Endothelial cell of umbilical vein (primary cell): ENCODE measurements around the gene GARIN5B. TPM values are rescaled to one million over a fixed set of nuclear protein-coding genes. Genes with fewer than 3 reads are reported as not detected.

ENCODE experiments used
- BruUV-seq: library from RNA; stranded (reverse); fragments of 400-500 nt; replicated peaks from 2 replicates; lab custom pipeline; 2021; lab: Mats Ljungman, UMichigan
- CTCF ChIA-PET: fragments of 300-600, 350-600 bp; sonication (Branson Sonifier 250); formaldehyde crosslinking; loops from one replicate; lab custom pipeline; 2021; ENCODE audit warnings: antibody characterized with exemption, inconsistent platforms; lab: Charles Lee
- POLR2A ChIA-PET: fragments of 300-600, 350-600 bp; sonication (Branson Sonifier 250); formaldehyde crosslinking; loops from one replicate; lab custom pipeline; 2021; ENCODE audit warnings: antibody characterized with exemption, inconsistent platforms; lab: Charles Lee
- DNase-seq: peaks from one replicate; pipeline ENCODE4 v3.0.0-alpha.2; 2011; ENCODE audit warnings: low read depth, low spot score
- FAIRE-seq: peaks from 2 replicates; lab custom pipeline; 2011; peaks lifted over from hg19 to GRCh38; lab: Jason Lieb, UNC
- H2AFZ ChIP-seq: 2 replicates; pipeline ENCODE4 v1.6.0; 2012; ENCODE audit warnings: low read depth, low read length, control low read depth, inconsistent platforms
- H3K27ac ChIP-seq: 2 replicates; pipeline ENCODE4 v1.5.1; 2011; ENCODE audit warnings: low read depth, mild to moderate bottlenecking, control low read depth, low read length, moderate library complexity; ENCODE audit not compliant: insufficient read depth
- H3K27me3 ChIP-seq, 2 experiments: 2 replicates each; pipeline versions ENCODE4 v1.6.0 to v1.6.1; 2011; ENCODE audit warnings: low read length in 2 of 2, mixed read lengths in 1 of 2; ENCODE audit not compliant: control insufficient read depth in 2 of 2, insufficient read depth in 2 of 2
- H3K36me3 ChIP-seq, 2 experiments: 2 replicates in 1 of 2; 3 replicates in 1 of 2; pipeline ENCODE4 v1.5.1; 2011; ENCODE audit warnings: low read length in 2 of 2, mild to moderate bottlenecking in 1 of 2, moderate library complexity in 1 of 2; ENCODE audit not compliant: control insufficient read depth in 2 of 2, insufficient read depth in 2 of 2; ENCODE audit errors: extremely low read depth in 1 of 2
- H3K4me1 ChIP-seq: 3 replicates; pipeline ENCODE4 v1.5.1; 2011; ENCODE audit warnings: mild to moderate bottlenecking, low read length; ENCODE audit not compliant: control insufficient read depth, insufficient read depth; ENCODE audit errors: extremely low read depth
- H3K4me2 ChIP-seq: 2 replicates; pipeline ENCODE4 v1.6.1; 2011; ENCODE audit warnings: low read length, control low read depth, mixed read lengths; ENCODE audit not compliant: insufficient read depth
- H3K4me3 ChIP-seq, 3 experiments: fragments of 200-600 bp in 1 of 3; sonication (generic), shearing (Covaris generic) in 1 of 3; replicated peaks in 1 of 3; 2 replicates each; pipeline ENCODE4 v1.5.1; 2011 to 2016; ENCODE audit warnings: control low read depth in 3 of 3, low read length in 3 of 3, mild to moderate bottlenecking in 2 of 3, inconsistent platforms in 1 of 3, low read depth in 1 of 3, moderate library complexity in 1 of 3; ENCODE audit not compliant: insufficient read depth in 1 of 3
- H3K79me2 ChIP-seq: 2 replicates; pipeline ENCODE4 v1.6.0; 2012; ENCODE audit warnings: low read length, inconsistent platforms; ENCODE audit not compliant: control insufficient read depth, insufficient read depth
- H3K9ac ChIP-seq: replicated peaks from 2 replicates; pipeline ENCODE3; 2011; ENCODE audit warnings: low read length, control low read depth; ENCODE audit not compliant: insufficient read depth; ENCODE audit errors: extremely low read depth
- H3K9me1 ChIP-seq: replicated peaks from 3 replicates; pipeline ENCODE4 v1.6.0; 2011; ENCODE audit warnings: mild to moderate bottlenecking, low read length; ENCODE audit not compliant: control insufficient read depth, insufficient read depth; ENCODE audit errors: extremely low read depth
- H3K9me3 ChIP-seq: replicated peaks from 2 replicates; pipeline ENCODE4 v1.5.1; 2012; ENCODE audit warnings: low read length, inconsistent platforms; ENCODE audit not compliant: control insufficient read depth, insufficient read depth
- H4K20me1 ChIP-seq: replicated peaks from 2 replicates; pipeline ENCODE3; 2011; ENCODE audit warnings: mild to moderate bottlenecking, low read length; ENCODE audit not compliant: control insufficient read depth, insufficient read depth; ENCODE audit errors: extremely low read depth
- EZH2 ChIP-seq: IDR thresholded peaks from 2 replicates; pipeline ENCODE4 v1.6.1; 2012; ENCODE audit warnings: borderline replicate concordance, low read depth, mild to moderate bottlenecking, moderate library complexity, low read length, inconsistent platforms; ENCODE audit not compliant: severe bottlenecking
- FOS ChIP-seq: IDR thresholded peaks from 2 replicates; pipeline ENCODE4 v1.6.1; 2011; ENCODE audit warnings: mild to moderate bottlenecking, low read length, moderate library complexity, borderline replicate concordance; ENCODE audit not compliant: insufficient read depth
- GATA2 ChIP-seq: IDR thresholded peaks from 2 replicates; pipeline ENCODE4 v1.7.0; 2011; ENCODE audit warnings: low read depth, mild to moderate bottlenecking, moderate library complexity, mixed read lengths, low read length; ENCODE audit not compliant: insufficient read length, insufficient read depth
- JUN ChIP-seq: IDR thresholded peaks from 2 replicates; pipeline ENCODE4 v1.6.1; 2011; ENCODE audit warnings: borderline replicate concordance, low read depth; ENCODE audit not compliant: insufficient read length, insufficient read depth
- MYC ChIP-seq: IDR thresholded peaks from one replicate; pipeline ENCODE4 v1.6.1; 2011; ENCODE audit warnings: mild to moderate bottlenecking, low read depth, low read length
- POLR2A ChIP-seq: IDR thresholded peaks from 2 replicates; pipeline ENCODE4 v1.6.1; 2012; ENCODE audit warnings: low read depth, mild to moderate bottlenecking, control low read depth, low read length
- POLR2AphosphoS5 ChIP-seq: IDR thresholded peaks from 2 replicates; pipeline ENCODE4 v1.6.1; 2012; ENCODE audit warnings: low read depth, mild to moderate bottlenecking, control low read depth, low read length, moderate library complexity; ENCODE audit not compliant: insufficient read depth
- dilution Hi-C: fragments of 300-500 bp; cut with MboI; formaldehyde crosslinking; loops from one replicate; pipeline ENCODE4 v1.15.0; 2019; ENCODE audit warnings: low sequenced_read_pairs; ENCODE audit not compliant: extremely low pct_ligation_motif_present
- intact Hi-C: fragments of 100-400 bp; cut with micrococcal nuclease; formaldehyde crosslinking; loops from one replicate; pipeline ENCODE4 v1.10.0; 2022
- polyA plus RNA-seq, 4 experiments: library from polyadenylated mRNA; depleted of rRNA in 3 of 4; stranded (reverse) in 3 of 4; unstranded in 1 of 4; fragments of >200 nt; gene quantifications; 2 replicates each; pipeline versions ENCODE4 v1.2.1 to v1.2.3, GENCODE V29; 2011 to 2012; ENCODE audit warnings: missing spikeins in 1 of 4
- total RNA-seq: library from RNA; stranded (reverse); gene quantifications from 2 replicates; pipeline ENCODE4 v1.2.3, GENCODE V29; 2021
- TF ChIP-seq, protein P1 (sequence below), 2 donors: IDR thresholded peaks; 1 replicate in 1 of 2; 2 replicates in 1 of 2; pipeline ENCODE4 v1.5.1; 2011; ENCODE audit warnings: low read length in 2 of 2, mild to moderate bottlenecking in 2 of 2, moderate library complexity in 2 of 2, control low read depth in 1 of 2, inconsistent platforms in 1 of 2, low read depth in 1 of 2; ENCODE audit not compliant: insufficient read depth in 1 of 2; ENCODE audit errors: extremely low read depth in 1 of 2
- TF ChIP-seq, protein P2 (sequence below): IDR thresholded peaks from 2 replicates; pipeline ENCODE4 v1.6.1; 2011; ENCODE audit not compliant: insufficient read depth, insufficient read length

Gene GARIN5B
- total and polyA plus RNA-seq, 2 donors (not counting 3 experiments of a cell fraction or from before 2014, with no cell fraction given): not detected

DNA sequence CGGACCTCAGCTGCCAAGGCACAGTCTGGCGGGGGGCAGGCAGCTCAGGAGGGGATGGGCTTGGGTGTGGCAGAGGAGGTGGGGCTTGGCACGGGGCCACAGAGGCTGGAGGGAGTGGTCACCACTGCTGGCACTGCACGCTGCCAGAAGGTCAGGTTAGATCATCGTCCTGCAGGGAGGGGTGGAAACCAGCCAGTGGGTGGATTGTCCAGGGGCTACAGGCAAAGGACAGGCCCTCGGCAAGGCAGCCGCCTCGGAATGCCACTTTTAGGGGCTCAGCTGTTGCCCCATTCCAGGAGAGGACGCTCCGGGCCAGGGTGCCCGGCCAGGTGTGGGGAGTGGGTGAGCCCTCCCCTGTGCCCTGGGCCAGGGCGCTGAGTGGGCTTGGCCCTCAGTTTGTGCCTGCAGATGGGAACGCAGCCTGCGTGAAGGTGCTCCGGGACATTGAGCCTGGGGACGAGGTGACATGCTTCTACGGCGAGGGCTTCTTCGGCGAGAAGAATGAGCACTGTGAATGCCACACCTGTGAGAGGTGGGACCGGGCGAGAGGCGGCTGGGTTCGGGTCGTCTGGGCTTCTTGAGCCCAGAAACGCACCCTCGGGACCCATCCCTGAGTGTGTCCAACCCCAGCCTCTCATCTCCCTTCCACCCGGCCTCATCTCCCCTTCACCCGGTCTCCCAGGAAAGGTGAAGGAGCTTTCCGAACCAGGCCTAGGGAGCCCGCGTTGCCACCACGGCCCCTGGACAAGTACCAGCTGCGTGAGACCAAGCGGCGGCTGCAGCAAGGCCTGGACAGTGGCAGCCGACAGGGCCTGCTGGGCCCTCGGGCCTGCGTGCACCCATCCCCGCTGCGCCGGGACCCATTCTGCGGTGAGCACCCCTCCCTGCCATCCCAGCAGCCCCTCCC, 17.0 kb downstream of the GARIN5B start:
- BruUV-seq: no TSS peak
- POLR2A ChIA-PET: no interaction called here

More for the DNA sequence above, 17.0 kb downstream of the GARIN5B start:
- dilution Hi-C loops: no loop called here
- Histone ChIP-seq H3K9me1 (no peaks in the 10 kb centered on the region), H4K20me1 (no peaks in the 10 kb centered on the region), H3K36me3 (peaks cover 0 to 7% of the 10 kb centered on the region in 2 experiments), H3K27ac (no peak overlapping the region), H3K27me3 (no peaks in the 10 kb centered on the region), H3K9ac (no peak overlapping the region), H3K4me2 (no peak overlapping the region), H3K9me3 (no peaks in the 10 kb centered on the region), H3K79me2 (no peaks in the 10 kb centered on the region), H2AFZ (no peak overlapping the region), H3K4me3 (no peak overlapping the region), H3K4me1 (no peaks in the 10 kb centered on the region)
- CTCF ChIA-PET: interaction anchor here (1.8 kb wide), 1 partner anchor 44 kb away, joined by 5 read pairs; no protein-coding TSS in a partner anchor
- no peak for TF ChIP-seq MYC
- no peak for TF ChIP-seq EZH2
- TF ChIP-seq POLR2A: no peak
- TF ChIP-seq, protein P1, sequence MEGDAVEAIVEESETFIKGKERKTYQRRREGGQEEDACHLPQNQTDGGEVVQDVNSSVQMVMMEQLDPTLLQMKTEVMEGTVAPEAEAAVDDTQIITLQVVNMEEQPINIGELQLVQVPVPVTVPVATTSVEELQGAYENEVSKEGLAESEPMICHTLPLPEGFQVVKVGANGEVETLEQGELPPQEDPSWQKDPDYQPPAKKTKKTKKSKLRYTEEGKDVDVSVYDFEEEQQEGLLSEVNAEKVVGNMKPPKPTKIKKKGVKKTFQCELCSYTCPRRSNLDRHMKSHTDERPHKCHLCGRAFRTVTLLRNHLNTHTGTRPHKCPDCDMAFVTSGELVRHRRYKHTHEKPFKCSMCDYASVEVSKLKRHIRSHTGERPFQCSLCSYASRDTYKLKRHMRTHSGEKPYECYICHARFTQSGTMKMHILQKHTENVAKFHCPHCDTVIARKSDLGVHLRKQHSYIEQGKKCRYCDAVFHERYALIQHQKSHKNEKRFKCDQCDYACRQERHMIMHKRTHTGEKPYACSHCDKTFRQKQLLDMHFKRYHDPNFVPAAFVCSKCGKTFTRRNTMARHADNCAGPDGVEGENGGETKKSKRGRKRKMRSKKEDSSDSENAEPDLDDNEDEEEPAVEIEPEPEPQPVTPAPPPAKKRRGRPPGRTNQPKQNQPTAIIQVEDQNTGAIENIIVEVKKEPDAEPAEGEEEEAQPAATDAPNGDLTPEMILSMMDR (IDR thresholded peaks at IDR 0.05; ENCODE audit: extremely low read depth in 1 of 2, insufficient read depth in 1 of 2, low read depth in 1 of 2, low read length in 2 of 2): no peak
- TF ChIP-seq, protein P2, sequence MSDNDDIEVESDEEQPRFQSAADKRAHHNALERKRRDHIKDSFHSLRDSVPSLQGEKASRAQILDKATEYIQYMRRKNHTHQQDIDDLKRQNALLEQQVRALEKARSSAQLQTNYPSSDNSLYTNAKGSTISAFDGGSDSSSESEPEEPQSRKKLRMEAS: no peak
- TF ChIP-seq POLR2AphosphoS5: no peak
- TF ChIP-seq JUN: no peak
- TF ChIP-seq GATA2: no peak
- TF ChIP-seq FOS: no peak
- intact Hi-C loops: no loop called here
- FAIRE-seq (no peak), DNase-seq (no peak)
